HG02852 (cell line): ENCODE measurements around the gene RAB39B.

Experiments
- ATAC-seq: cut with Tn5 transposase; IDR thresholded peaks from one replicate; pipeline ENCODE4 v1.9.1; 2021; ENCODE audit warnings: mild to moderate bottlenecking, moderate library complexity; ENCODE audit not compliant: unreplicated experiment

The RAB39B gene

GRCh38 chrX:155216179-155216939 lies 47.9 kb downstream of the RAB39B start, which contains the start of gene VBP1:
Gene VBP1 (plus strand): TSS chrX:155216460. CDS start chrX:155216483, 23 bp downstream.
- peak; percentile 93 for ATAC-seq

- ATAC-seq, result peak; percentile 29
Observed at GRCh38 chrX:155215443-155216178, 48.7 kb downstream of the RAB39B start.

- ATAC-seq, result no peak
Observed at GRCh38 chrX:155213731-155214130, 50.6 kb downstream of the RAB39B start.

GRCh38 chrX:155211208-155211607 lies 53.1 kb downstream of the RAB39B start:
- no peak for ATAC-seq
